ENCODE results near the gene CPLANE2.
"Not testable (repeated sequence)": the region's sequence is repeated elsewhere in the genome, so short reads cannot be mapped to it uniquely, and the experiment has no call there.

Gene CPLANE2

GRCh38 chr1:16209132-16209846 is 27.7 kb downstream of the CPLANE2 start:
- no peak for DNase-seq (ENCODE audit: low read depth, low spot score)

GRCh38 chr1:16208270-16208987 is 28.6 kb downstream of the CPLANE2 start:
- no peak for DNase-seq (ENCODE audit: low read depth, low spot score)

- no peak for DNase-seq (ENCODE audit: low read depth, low spot score)
These were observed 29.4 kb downstream of the CPLANE2 start for GRCh38 chr1:16207318-16208269.

GRCh38 chr1:16206547-16207317 is 30.3 kb downstream of the CPLANE2 start:
- DNase-seq (ENCODE audit: low read depth, low spot score), result peak; percentile 94

- no peak for DNase-seq (ENCODE audit: low read depth, low spot score)
These were observed 31.0 kb downstream of the CPLANE2 start for GRCh38 chr1:16205891-16206546.

- DNase-seq (ENCODE audit: low read depth, low spot score), result no peak
These were observed 31.7 kb downstream of the CPLANE2 start for GRCh38 chr1:16205334-16205671.

GRCh38 chr1:16204634-16205333 is 32.2 kb downstream of the CPLANE2 start:
- DNase-seq (ENCODE audit: low read depth, low spot score), result no peak

- DNase-seq (ENCODE audit: low read depth, low spot score), result no peak
These were observed 32.8 kb downstream of the CPLANE2 start for GRCh38 chr1:16204216-16204615.

GRCh38 chr1:16203550-16203949 is 33.4 kb downstream of the CPLANE2 start:
- no peak for DNase-seq (ENCODE audit: low read depth, low spot score)

- DNase-seq (ENCODE audit: low read depth, low spot score), result no peak
These were observed 34.4 kb downstream of the CPLANE2 start for GRCh38 chr1:16202281-16203210.

GRCh38 chr1:16199700-16200099 is 37.3 kb downstream of the CPLANE2 start:
- no peak for DNase-seq (ENCODE audit: low read depth, low spot score)

GRCh38 chr1:16199157-16199501 is 37.9 kb downstream of the CPLANE2 start:
- DNase-seq (ENCODE audit: low read depth, low spot score), result no peak

GRCh38 chr1:16198444-16199156 is 38.4 kb downstream of the CPLANE2 start:
- no peak for DNase-seq (ENCODE audit: low read depth, low spot score)

- no peak for DNase-seq (ENCODE audit: low read depth, low spot score)
These were observed 40.1 kb downstream of the CPLANE2 start for GRCh38 chr1:16196874-16197273.

- DNase-seq (ENCODE audit: low read depth, low spot score), result not testable (repeated sequence)
These were observed 40.8 kb downstream of the CPLANE2 start for GRCh38 chr1:16196139-16196538.

GRCh38 chr1:16195518-16195905 is 41.5 kb downstream of the CPLANE2 start:
- DNase-seq (ENCODE audit: low read depth, low spot score), result no peak

GRCh38 chr1:16191916-16192546 is 45.0 kb downstream of the CPLANE2 start:
- no peak for DNase-seq (ENCODE audit: low read depth, low spot score)

GRCh38 chr1:16191309-16191708 is 45.7 kb downstream of the CPLANE2 start:
- no peak for DNase-seq (ENCODE audit: low read depth, low spot score)

All from brain pericyte (primary cell).